K562 (cell line): ENCODE results near the gene KCNA1. TPM values are rescaled to one million over a fixed set of nuclear protein-coding genes. Genes with fewer than 3 reads are reported as not detected.

ENCODE experiments used
- ATAC-seq: fragments of 200-7000 bp; cut with Tn5 transposase; 3 replicates; pipeline ENCODE4 v1.9.1; 2020; ENCODE audit warnings: moderate library complexity
- BruUV-seq: library from RNA; stranded (reverse); fragments of 400-500 nt; replicated peaks from 2 replicates; lab custom pipeline; 2021; lab: Mats Ljungman, UMichigan
- CTCF ChIA-PET: fragments of 300-600 bp; formaldehyde crosslinking; extraction: SDS; loops from one replicate; lab custom pipeline; 2021; ENCODE audit warnings: low intra/inter-chr PET ratio; lab: Yijun Ruan, JAX
- POLR2A ChIA-PET: fragments of 300-600, 350-650 bp; sonication (Branson Sonifier 250); formaldehyde crosslinking; extraction: SDS; loops from one replicate; lab custom pipeline; 2021; ENCODE audit warnings: antibody characterized with exemption, inconsistent platforms; lab: Yijun Ruan, JAX
- DNase-seq, 4 experiments: peaks; one replicate each; pipeline versions ENCODE4 v3.0.0 to v3.0.0-alpha.2; 2011 to 2018; ENCODE audit warnings: low spot score in 3 of 4, mixed read lengths in 3 of 4; ENCODE audit errors: extremely low read depth in 1 of 4
- FAIRE-seq: peaks from 2 replicates; lab custom pipeline; 2011; peaks lifted over from hg19 to GRCh38; lab: Jason Lieb, UNC
- H2AFZ ChIP-seq: 2 replicates; pipeline ENCODE4 v1.6.0; 2011; ENCODE audit warnings: low read depth, low read length, control low read depth, inconsistent platforms
- H3K27ac ChIP-seq: fragments of 200-600 bp; 3 replicates; pipeline ENCODE4 v1.8.0; 2011; ENCODE audit warnings: low read depth, mild to moderate bottlenecking, control low read depth, inconsistent platforms, low read length, moderate library complexity, mixed read lengths; ENCODE audit errors: extremely low read depth
- H3K27me3 ChIP-seq, 2 experiments: fragments of 300-600 bp in 1 of 2; 2 replicates in 1 of 2; 3 replicates in 1 of 2; pipeline versions ENCODE4 v1.6.0 to v1.8.0; 2011; ENCODE audit warnings: inconsistent platforms in 2 of 2, low read length in 2 of 2, mild to moderate bottlenecking in 1 of 2, mixed read lengths in 1 of 2, moderate library complexity in 1 of 2; ENCODE audit not compliant: control insufficient read depth in 2 of 2, insufficient read depth in 2 of 2
- H3K36me3 ChIP-seq: fragments of 300-600 bp; 3 replicates; pipeline ENCODE4 v1.8.0; 2011; ENCODE audit warnings: mild to moderate bottlenecking, low read length, inconsistent platforms; ENCODE audit not compliant: control insufficient read depth, insufficient read depth
- H3K4me1 ChIP-seq, 2 experiments: fragments of 200-600 bp in 1 of 2; replicated peaks in 1 of 2; 2 replicates in 1 of 2; 3 replicates in 1 of 2; pipeline versions ENCODE4 v1.5.1 to v1.8.0; 2011; ENCODE audit warnings: inconsistent platforms in 2 of 2, low read length in 2 of 2, mild to moderate bottlenecking in 1 of 2, mixed read lengths in 1 of 2, moderate library complexity in 1 of 2; ENCODE audit not compliant: control insufficient read depth in 2 of 2, insufficient read depth in 2 of 2
- H3K4me2 ChIP-seq: 2 replicates; pipeline ENCODE4 v1.6.1; 2011; ENCODE audit warnings: low read length, control low read depth, inconsistent platforms, mixed read lengths; ENCODE audit not compliant: insufficient read depth
- H3K4me3 ChIP-seq: fragments of 200-600 bp; sonication (generic), shearing (Covaris generic); 2 replicates; pipeline ENCODE4 v1.5.1; 2016; ENCODE audit warnings: control low read depth, inconsistent platforms
- H3K79me2 ChIP-seq: fragments of 200-600 bp; 3 replicates; pipeline ENCODE4 v1.8.0; 2011; ENCODE audit warnings: low read length, inconsistent platforms; ENCODE audit not compliant: control insufficient read depth, insufficient read depth
- H3K9ac ChIP-seq, 2 experiments: 2 replicates each; pipeline versions ENCODE4 v1.6.0 to v1.6.1; 2011; ENCODE audit warnings: low read depth in 2 of 2, low read length in 2 of 2, control low read depth in 1 of 2, inconsistent platforms in 1 of 2, mild to moderate bottlenecking in 1 of 2, mixed read lengths in 1 of 2; ENCODE audit not compliant: insufficient read depth in 1 of 2
- H3K9me1 ChIP-seq: one replicate; pipeline ENCODE4 v1.6.0; 2011; ENCODE audit warnings: inconsistent platforms, mild to moderate bottlenecking, low read length, moderate library complexity; ENCODE audit not compliant: control insufficient read depth, insufficient read depth
- H3K9me3 ChIP-seq: replicated peaks from 2 replicates; pipeline ENCODE4 v1.5.1; 2011; ENCODE audit warnings: low read depth, low read length, inconsistent platforms; ENCODE audit not compliant: control insufficient read depth, insufficient read depth
- H4K20me1 ChIP-seq: replicated peaks from 2 replicates; pipeline ENCODE4 v1.6.1; 2011; ENCODE audit warnings: low read length, inconsistent platforms, mixed read lengths; ENCODE audit not compliant: control insufficient read depth, insufficient read depth
- ARID1B ChIP-seq: fragments of 450-650 bp; IDR thresholded peaks from 2 replicates; pipeline ENCODE4 v1.6.1; 2016; ENCODE audit warnings: antibody characterized with exemption, mild to moderate bottlenecking, inconsistent platforms
- CBFA2T2 ChIP-seq: fragments of 450-650 bp; conservative IDR thresholded peaks from 2 replicates; pipeline ENCODE4 v1.6.1; 2017; ENCODE audit warnings: mild to moderate bottlenecking
- CHD2 ChIP-seq: IDR thresholded peaks from 2 replicates; pipeline ENCODE4 v1.6.1; 2011; ENCODE audit warnings: low read depth, low read length
- E2F1 ChIP-seq: sonication (generic); formaldehyde crosslinking; IDR thresholded peaks from 2 replicates; pipeline ENCODE4 v1.8.1; 2023; ENCODE audit warnings: mild to moderate bottlenecking, missing genetic modification reagents, moderate library complexity
- FOXJ2 ChIP-seq: fragments of 200-800 bp; sonication (Bioruptor generic); IDR thresholded peaks from 2 replicates; pipeline ENCODE4 v1.6.1; 2016; ENCODE audit warnings: missing genetic modification characterization, missing compliant biosample characterization
- HCFC1 ChIP-seq: IDR thresholded peaks from 2 replicates; pipeline ENCODE4 v1.6.1; 2012; ENCODE audit warnings: low read depth, low read length, improper control_type of control experiment
- MAFK ChIP-seq: IDR thresholded peaks from 2 replicates; pipeline ENCODE4 v1.6.1; 2011; ENCODE audit warnings: low read length, improper control_type of control experiment
- MAZ ChIP-seq, 2 experiments: fragments of 450-650 bp in 1 of 2; sonication (generic) in 1 of 2; formaldehyde crosslinking; IDR thresholded peaks in 1 of 2; conservative IDR thresholded peaks in 1 of 2; 2 replicates each; pipeline versions ENCODE4 v1.4.0 to v1.5.0; 2020; ENCODE audit warnings: mild to moderate bottlenecking in 1 of 2, missing genetic modification reagents in 1 of 2
- MIER1 ChIP-seq: fragments of 450-650 bp; IDR thresholded peaks from 2 replicates; pipeline ENCODE4 v1.6.1; 2016; ENCODE audit warnings: antibody characterized with exemption, mild to moderate bottlenecking, low read depth
- MTF1 ChIP-seq: fragments of 250-450 bp; sonication (Bioruptor Pico); IDR thresholded peaks from 2 replicates; pipeline ENCODE4 v1.9.0; 2021; ENCODE audit warnings: moderate library complexity, mild to moderate bottlenecking, inconsistent platforms, borderline replicate concordance
- PHB2 ChIP-seq: fragments of 450-650 bp; IDR thresholded peaks from 2 replicates; pipeline ENCODE4 v1.6.1; 2017; ENCODE audit warnings: low read depth
- POLR2H ChIP-seq: IDR thresholded peaks from 2 replicates; pipeline ENCODE4 v1.6.1; 2016; ENCODE audit warnings: missing genetic modification characterization, low read depth, mild to moderate bottlenecking, control low read depth, missing compliant biosample characterization, moderate library complexity
- PTBP1 ChIP-seq: fragments of 200-400 bp; formaldehyde crosslinking; IDR thresholded peaks from 2 replicates; pipeline ENCODE4 v1.6.1; 2017; ENCODE audit warnings: low read depth, low read length
- SMARCC2 ChIP-seq: fragments of 450-650 bp; IDR thresholded peaks from 2 replicates; pipeline ENCODE4 v1.6.1; 2017; ENCODE audit warnings: antibody characterized with exemption, moderate library complexity, mild to moderate bottlenecking, low read depth
- SNIP1 ChIP-seq: fragments of 450-650 bp; IDR thresholded peaks from 2 replicates; pipeline ENCODE4 v1.7.1; 2017; ENCODE audit warnings: low read depth, mild to moderate bottlenecking
- ZNF274 ChIP-seq: IDR thresholded peaks from 2 replicates; pipeline ENCODE4 v1.6.1; 2011; ENCODE audit warnings: low read depth, mild to moderate bottlenecking, low read length, moderate library complexity, borderline replicate concordance
- ZNF445 ChIP-seq: fragments of 250-450 bp; sonication (Bioruptor Pico); IDR thresholded peaks from 2 replicates; pipeline ENCODE4 v1.4.0; 2020; ENCODE audit warnings: low read depth, mild to moderate bottlenecking, moderate library complexity
- WGBS: fragments of 100-300 bp; shearing (Covaris generic); methylation state at CpG from one replicate; pipeline ENCODE4 v1.1.6; 2016; ENCODE audit warnings: low coverage, mixed read lengths; ENCODE audit not compliant: insufficient coverage; ENCODE audit errors: missing lambda C conversion rate; 5-methylcytosine and 5-hydroxymethylcytosine counted together
- in situ Hi-C: fragments of 300-500 bp; cut with MboI; formaldehyde crosslinking; loops from 4 replicates; pipeline ENCODE4 v1.15.0; 2018; ENCODE audit warnings: inconsistent platforms, mixed read lengths
- intact Hi-C: fragments of 100-400 bp; cut with micrococcal nuclease; formaldehyde crosslinking; loops from 2 replicates; pipeline ENCODE4 v1.14.2; 2022
- polyA plus RNA-seq, 8 experiments: library from polyadenylated mRNA; depleted of rRNA in 4 of 8; stranded (reverse) in 5 of 8; unstranded in 3 of 8; fragments of >200 nt; fragmentation: Nextera tagmentation in 2 of 8; fragmentation: Illumina TruSeq in 1 of 8; extraction: Ambion mirVana in 2 of 8; extraction: Trizol in 1 of 8; gene quantifications; 2 replicates each; pipeline versions ENCODE4 v1.2.1 to v1.2.3, GENCODE V29; 2011 to 2014; ENCODE audit warnings: inconsistent platforms in 1 of 8, missing spikeins in 1 of 8
- total RNA-seq, 7 experiments: library from RNA; depleted of rRNA in 6 of 7; stranded (reverse); fragments of >200 nt in 6 of 7; fragmentation: Illumina TruSeq in 2 of 7; extraction: Trizol in 2 of 7; gene quantifications; 2 replicates each; pipeline versions ENCODE4 v1.2.1 to v1.2.3, GENCODE V29; 2011 to 2021; ENCODE audit warnings: low replicate concordance in 1 of 7

Gene KCNA1
- total and polyA plus RNA-seq, 9 of the 15 experiments (the other 6 are each of a cell fraction or from before 2014, with no cell fraction given) = not detected

- TF ChIP-seq MAZ (CRISPR knock-in tag; conservative IDR thresholded peaks at IDR 0.05 in 1 of 2, IDR thresholded peaks at IDR 0.05 in 1 of 2) = no peak
- no peak for TF ChIP-seq ZNF274
- TF ChIP-seq SMARCC2 = no peak
- TF ChIP-seq FOXJ2 (tag) = no peak
- no peak for TF ChIP-seq HCFC1
- no peak for TF ChIP-seq MTF1 (CRISPR knock-in tag)
- TF ChIP-seq ZNF445 (CRISPR knock-in tag) = no peak
- no peak for TF ChIP-seq E2F1 (CRISPR knock-in tag)
- TF ChIP-seq MIER1 = no peak
- TF ChIP-seq CBFA2T2 = no peak
- no peak for TF ChIP-seq POLR2H (tag)
- no peak for TF ChIP-seq PTBP1
- TF ChIP-seq ARID1B = no peak
- no peak for TF ChIP-seq PHB2
- no peak for TF ChIP-seq CHD2
- no peak for TF ChIP-seq SNIP1
- TF ChIP-seq MAFK = no peak
- no peak overlapping the region for H3K9ac ChIP-seq
- no TSS peak for BruUV-seq
- no peaks in the 10 kb centered on the region for H4K20me1 ChIP-seq
- FAIRE-seq (no peak), DNase-seq (no peak), ATAC-seq (no peak)
- no peak overlapping the region for H3K4me2 ChIP-seq
- H3K27me3 ChIP-seq = no peaks in the 10 kb centered on the region
- no peaks in the 10 kb centered on the region for H3K9me3 ChIP-seq
- ChIA-PET POLR2A (no interaction called here), CTCF (no interaction called here)
- H3K27ac ChIP-seq = no peak overlapping the region
- H2AFZ ChIP-seq = no peak overlapping the region
- H3K4me3 ChIP-seq = no peak overlapping the region
- no peaks in the 10 kb centered on the region for H3K4me1 ChIP-seq
- in situ Hi-C loops = no loop called here
- no peaks in the 10 kb centered on the region for H3K9me1 ChIP-seq
- 0% methylated on average over 2 of the region's 2 CpGs for WGBS
- intact Hi-C loops = no loop called here
- H3K36me3 ChIP-seq = no peaks in the 10 kb centered on the region
- H3K79me2 ChIP-seq = no peaks in the 10 kb centered on the region
Observed at GRCh38 chr12:4934407-4935035, 24.8 kb downstream of the KCNA1 start.
